BLaER1 treated with 17β-estradiol and CSF1 and Interleukin-3, amounts not matched to agents 10 nM and 100 nM (cell line): ENCODE data around the gene OPCML.

Experiments used
- H3K27ac ChIP-seq, 11 experiments: shearing (Covaris generic); formaldehyde crosslinking; 2 replicates each; pipeline ENCODE4 v1.8.1; 2022
- H3K27me3 ChIP-seq, 11 experiments: shearing (Covaris generic); formaldehyde crosslinking; 2 replicates each; pipeline ENCODE4 v1.8.1; 2022
- H3K36me3 ChIP-seq, 11 experiments: shearing (Covaris generic); formaldehyde crosslinking; 2 replicates each; pipeline ENCODE4 v1.8.1; 2022
- H3K4me1 ChIP-seq, 10 experiments: shearing (Covaris generic); formaldehyde crosslinking; 2 replicates each; pipeline ENCODE4 v1.8.1; 2022
- H3K4me2 ChIP-seq, 11 experiments: shearing (Covaris generic); formaldehyde crosslinking; 2 replicates each; pipeline ENCODE4 v1.8.1; 2022
- H3K4me3 ChIP-seq, 10 experiments: shearing (Covaris generic); formaldehyde crosslinking; 2 replicates each; pipeline ENCODE4 v1.8.1; 2022
- H3K9ac ChIP-seq, 11 experiments: shearing (Covaris generic); formaldehyde crosslinking; 2 replicates each; pipeline ENCODE4 v1.8.1; 2022
- H3K9me3 ChIP-seq, 11 experiments: shearing (Covaris generic); formaldehyde crosslinking; replicated peaks in 1 of 11; 2 replicates each; pipeline ENCODE4 v1.8.1; 2022
- H4K20me1 ChIP-seq, 11 experiments: shearing (Covaris generic); formaldehyde crosslinking; 2 replicates each; pipeline ENCODE4 v1.8.1; 2022
- Cebpa-rat ChIP-seq, 11 experiments: shearing (Covaris generic); IDR thresholded peaks; 2 replicates each; pipeline ENCODE4 v1.8.1; 2022

OPCML gene

GRCh38 chr11:133239575-133239974 lies 292.7 kb downstream of the OPCML start:
- H4K20me1 ChIP-seq, result no peaks in the 10 kb centered on the region
- no peak overlapping the region for H3K9ac ChIP-seq
- no peaks in the 10 kb centered on the region for H3K9me3 ChIP-seq
- H3K27me3 ChIP-seq, result no peaks in the 10 kb centered on the region
- H3K4me1 ChIP-seq, result peaks cover 0 to 14% (median 0%) of the 10 kb centered on the region in 10 experiments; a peak in 5 of 20 replicates
- no peak for TF ChIP-seq Cebpa-rat (IDR thresholded peaks at IDR 0.05)
- no peak overlapping the region for H3K4me3 ChIP-seq
- no peaks in the 10 kb centered on the region for H3K36me3 ChIP-seq
- no peak overlapping the region for H3K27ac ChIP-seq
- H3K4me2 ChIP-seq, result no peak overlapping the region

- Histone ChIP-seq H3K4me3 (no peak overlapping the region), H3K4me1 (peaks cover 0 to 14% (median 0%) of the 10 kb centered on the region in 10 experiments; a peak in 5 of 20 replicates), H3K9me3 (peaks cover 0 to 3% (median 0%) of the 10 kb centered on the region in 11 experiments; a peak in 3 of 22 replicates), H3K4me2 (no peak overlapping the region), H4K20me1 (no peaks in the 10 kb centered on the region), H3K27me3 (no peaks in the 10 kb centered on the region), H3K36me3 (no peaks in the 10 kb centered on the region), H3K27ac (no peak overlapping the region), H3K9ac (no peak overlapping the region)
- TF ChIP-seq Cebpa-rat (IDR thresholded peaks at IDR 0.05), result no peak
Observed at GRCh38 chr11:133238495-133238894, 293.8 kb downstream of the OPCML start.

GRCh38 chr11:133238027-133238426 lies 294.3 kb downstream of the OPCML start:
- Histone ChIP-seq H3K27me3 (no peaks in the 10 kb centered on the region), H3K4me3 (no peak overlapping the region), H3K9me3 (peaks cover 0 to 8% (median 0%) of the 10 kb centered on the region in 11 experiments; a peak in 3 of 22 replicates), H3K4me2 (no peak overlapping the region), H3K4me1 (peaks cover 0 to 14% (median 0%) of the 10 kb centered on the region in 10 experiments; a peak in 5 of 20 replicates), H3K9ac (no peak overlapping the region), H4K20me1 (no peaks in the 10 kb centered on the region), H3K36me3 (no peaks in the 10 kb centered on the region), H3K27ac (no peak overlapping the region)
- no peak for TF ChIP-seq Cebpa-rat (IDR thresholded peaks at IDR 0.05)

GRCh38 chr11:133235381-133235780 lies 296.9 kb downstream of the OPCML start:
- no peaks in the 10 kb centered on the region for H3K27me3 ChIP-seq
- H3K9ac ChIP-seq, result no peak overlapping the region
- H3K4me3 ChIP-seq, result no peak overlapping the region
- H3K27ac ChIP-seq, result no peak overlapping the region
- peaks cover 0 to 14% (median 0%) of the 10 kb centered on the region in 10 experiments; a peak in 5 of 20 replicates for H3K4me1 ChIP-seq
- no peak overlapping the region for H3K4me2 ChIP-seq
- no peaks in the 10 kb centered on the region for H4K20me1 ChIP-seq
- no peak for TF ChIP-seq Cebpa-rat (IDR thresholded peaks at IDR 0.05)
- no peaks in the 10 kb centered on the region for H3K36me3 ChIP-seq
- peaks cover 0 to 11% (median 0%) of the 10 kb centered on the region in 11 experiments; a peak in 3 of 22 replicates for H3K9me3 ChIP-seq

- Histone ChIP-seq H3K27ac (no peak overlapping the region), H3K9ac (no peak overlapping the region), H4K20me1 (no peaks in the 10 kb centered on the region), H3K36me3 (no peaks in the 10 kb centered on the region), H3K27me3 (no peaks in the 10 kb centered on the region), H3K4me1 (peaks cover 0 to 14% (median 0%) of the 10 kb centered on the region in 10 experiments; a peak in 5 of 20 replicates), H3K4me3 (no peak overlapping the region), H3K4me2 (no peak overlapping the region), H3K9me3 (peaks cover 0 to 11% (median 0%) of the 10 kb centered on the region in 11 experiments; a peak in 3 of 22 replicates)
- no peak for TF ChIP-seq Cebpa-rat (IDR thresholded peaks at IDR 0.05)
Observed at GRCh38 chr11:133234883-133235282, 297.4 kb downstream of the OPCML start.

GRCh38 chr11:133232665-133233064 lies 299.6 kb downstream of the OPCML start:
- peaks cover 0 to 11% (median 0%) of the 10 kb centered on the region in 11 experiments; a peak in 3 of 22 replicates for H3K9me3 ChIP-seq
- H3K4me2 ChIP-seq, result no peak overlapping the region
- H3K4me1 ChIP-seq, result peaks cover 0 to 14% (median 0%) of the 10 kb centered on the region in 10 experiments; a peak in 5 of 20 replicates
- TF ChIP-seq Cebpa-rat (IDR thresholded peaks at IDR 0.05), result no peak
- no peaks in the 10 kb centered on the region for H4K20me1 ChIP-seq
- H3K27me3 ChIP-seq, result no peaks in the 10 kb centered on the region
- no peak overlapping the region for H3K27ac ChIP-seq
- no peak overlapping the region for H3K9ac ChIP-seq
- H3K36me3 ChIP-seq, result no peaks in the 10 kb centered on the region
- no peak overlapping the region for H3K4me3 ChIP-seq

GRCh38 chr11:133230431-133230830 lies 301.9 kb downstream of the OPCML start:
- no peak overlapping the region for H3K9ac ChIP-seq
- H3K4me2 ChIP-seq, result no peak overlapping the region
- no peaks in the 10 kb centered on the region for H3K36me3 ChIP-seq
- no peak overlapping the region for H3K4me3 ChIP-seq
- H3K4me1 ChIP-seq, result no peaks in the 10 kb centered on the region
- no peaks in the 10 kb centered on the region for H4K20me1 ChIP-seq
- H3K27me3 ChIP-seq, result no peaks in the 10 kb centered on the region
- H3K9me3 ChIP-seq, result peaks cover 0 to 11% (median 0%) of the 10 kb centered on the region in 11 experiments; a peak in 3 of 22 replicates
- no peak for TF ChIP-seq Cebpa-rat (IDR thresholded peaks at IDR 0.05)
- H3K27ac ChIP-seq, result no peak overlapping the region

- TF ChIP-seq Cebpa-rat (IDR thresholded peaks at IDR 0.05), result no peak
- H3K4me3 ChIP-seq, result no peak overlapping the region
Observed at GRCh38 chr11:133228471-133229329, 303.6 kb downstream of the OPCML start.

GRCh38 chr11:133227632-133228111 lies 304.6 kb downstream of the OPCML start:
- H3K9me3 ChIP-seq, result no peaks in the 10 kb centered on the region
- no peak overlapping the region for H3K9ac ChIP-seq
- no peaks in the 10 kb centered on the region for H3K27me3 ChIP-seq
- TF ChIP-seq Cebpa-rat (IDR thresholded peaks at IDR 0.05), result no peak
- no peak overlapping the region for H3K4me3 ChIP-seq
- H3K27ac ChIP-seq, result no peak overlapping the region
- H4K20me1 ChIP-seq, result no peaks in the 10 kb centered on the region
- H3K36me3 ChIP-seq, result no peaks in the 10 kb centered on the region
- no peaks in the 10 kb centered on the region for H3K4me1 ChIP-seq
- H3K4me2 ChIP-seq, result no peak overlapping the region

More at GRCh38 chr11:133228471-133229329, 303.6 kb downstream of the OPCML start:
- Histone ChIP-seq H3K4me1 (no peaks in the 10 kb centered on the region), H3K27ac (no peak overlapping the region), H3K4me2 (no peak overlapping the region), H3K27me3 (no peaks in the 10 kb centered on the region), H3K9ac (no peak overlapping the region), H3K9me3 (peaks cover 0 to 10% (median 0%) of the 10 kb centered on the region in 11 experiments; a peak in 3 of 22 replicates), H3K36me3 (no peaks in the 10 kb centered on the region), H4K20me1 (no peaks in the 10 kb centered on the region)
